HG03108 (cell line): ENCODE data around the gene TMEM94.
A peak's percentile ranks its signal among the peaks of the same experiment; 100 is the strongest.
"Not testable (repeated sequence)": the region's sequence is repeated elsewhere in the genome, so short reads cannot be mapped to it uniquely, and the experiment has no call there.

Experiments used
- ATAC-seq: cut with Tn5 transposase; IDR thresholded peaks from one replicate; pipeline ENCODE4 v1.9.1; 2021; ENCODE audit warnings: moderate library complexity; ENCODE audit not compliant: unreplicated experiment

Gene TMEM94

DNA sequence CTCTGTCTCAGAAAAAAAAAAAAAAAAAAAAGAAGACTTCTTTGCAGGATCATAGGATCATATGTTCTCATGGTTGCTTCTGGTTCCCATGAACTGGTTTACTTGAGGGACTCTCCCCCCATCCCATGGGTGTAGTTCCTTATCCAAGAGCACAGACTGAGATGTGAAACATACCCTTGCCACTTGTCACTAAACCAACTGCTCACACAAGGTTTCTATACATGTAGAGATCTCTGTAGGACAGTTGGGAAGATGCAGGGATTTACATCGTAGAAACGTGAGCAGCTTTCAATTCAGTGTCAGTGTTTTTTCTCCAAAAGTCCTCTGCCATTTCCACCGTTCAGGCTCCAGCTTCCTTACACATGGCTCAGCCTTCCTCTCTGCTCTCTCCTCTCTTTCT lies 11.1 kb upstream of the TMEM94 start:
- no peak for ATAC-seq

DNA sequence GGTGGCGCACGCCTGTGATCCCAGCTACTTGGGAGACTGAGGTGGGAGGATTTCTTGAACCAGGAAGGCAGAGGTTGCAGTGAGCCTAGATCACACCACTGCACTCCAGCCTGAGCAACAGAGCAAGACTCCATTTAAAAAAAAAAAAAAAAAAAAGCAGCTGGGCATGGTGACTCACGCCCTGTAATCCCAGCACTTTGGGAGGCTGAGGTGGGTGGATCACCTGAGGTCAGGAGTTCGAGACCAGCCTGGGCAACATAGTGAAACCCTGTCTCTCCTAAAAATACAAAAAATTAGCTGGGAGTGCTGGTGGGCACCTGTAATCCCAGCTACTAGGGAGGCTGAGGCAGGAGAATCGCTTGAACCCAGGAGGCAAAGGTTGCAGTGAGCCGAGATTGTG lies 10.5 kb upstream of the TMEM94 start:
- ATAC-seq = not testable (repeated sequence)

DNA sequence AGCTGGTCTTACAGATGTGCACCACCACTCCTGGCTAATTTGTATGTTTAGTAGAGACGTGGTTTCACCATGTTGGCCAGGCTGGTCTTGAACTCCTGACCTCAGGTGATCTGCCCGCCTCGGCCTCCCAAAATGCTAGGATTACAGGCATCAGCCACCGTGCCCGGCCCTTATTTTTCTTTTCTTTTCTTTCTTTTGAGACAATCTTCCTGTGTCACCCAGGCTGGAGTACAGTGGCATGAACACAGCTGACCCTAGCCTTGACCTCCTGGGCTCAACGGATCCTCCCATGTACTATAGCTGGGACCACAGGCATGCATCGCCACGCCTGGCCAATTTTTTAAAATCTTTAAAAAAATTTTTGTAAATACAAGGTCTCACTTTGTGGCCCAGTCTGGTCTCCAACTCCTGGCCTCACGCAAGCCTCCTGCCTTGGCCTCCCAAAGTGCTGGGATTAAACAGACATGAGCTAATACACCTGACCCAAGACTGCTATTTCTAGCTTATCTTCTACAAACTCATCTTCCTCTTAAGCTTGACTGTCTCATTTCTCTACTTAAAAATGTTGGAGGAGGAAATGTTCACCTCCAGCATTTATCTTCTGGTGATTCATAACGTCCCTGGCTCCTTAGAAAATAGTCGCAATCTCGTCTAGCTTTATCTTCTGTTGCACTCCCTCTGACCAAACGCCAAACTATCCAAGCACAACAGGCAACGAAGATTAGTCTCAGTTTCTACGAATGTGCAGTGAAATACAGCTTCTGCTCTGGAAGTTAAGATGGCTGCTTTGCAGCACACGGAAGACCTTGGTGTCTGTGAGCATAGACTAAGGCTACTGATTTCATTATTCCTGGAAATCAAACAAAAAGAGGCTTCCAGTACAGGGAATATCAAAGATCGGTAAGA lies 8.2 kb upstream of the TMEM94 start:
- no peak for ATAC-seq

DNA sequence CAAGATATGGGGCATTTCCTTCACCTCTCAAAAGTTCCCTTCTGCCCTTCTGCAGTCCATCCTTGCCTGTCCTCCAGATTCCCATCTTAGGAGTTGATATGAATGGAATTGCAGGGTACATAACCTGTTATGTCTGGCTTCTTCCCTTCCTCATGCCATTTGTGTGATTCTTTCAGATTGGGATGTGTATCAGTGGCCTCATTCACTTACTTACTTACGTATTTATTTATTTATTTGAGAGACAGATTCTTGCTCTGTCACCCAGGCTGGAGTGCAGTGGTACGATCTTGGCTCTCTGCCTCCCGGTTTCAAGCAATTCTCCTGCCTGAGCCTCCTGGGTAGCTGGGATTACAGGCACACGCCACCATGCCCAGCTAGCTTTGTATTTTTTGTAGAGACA lies 6.2 kb upstream of the TMEM94 start:
- ATAC-seq = no peak

DNA sequence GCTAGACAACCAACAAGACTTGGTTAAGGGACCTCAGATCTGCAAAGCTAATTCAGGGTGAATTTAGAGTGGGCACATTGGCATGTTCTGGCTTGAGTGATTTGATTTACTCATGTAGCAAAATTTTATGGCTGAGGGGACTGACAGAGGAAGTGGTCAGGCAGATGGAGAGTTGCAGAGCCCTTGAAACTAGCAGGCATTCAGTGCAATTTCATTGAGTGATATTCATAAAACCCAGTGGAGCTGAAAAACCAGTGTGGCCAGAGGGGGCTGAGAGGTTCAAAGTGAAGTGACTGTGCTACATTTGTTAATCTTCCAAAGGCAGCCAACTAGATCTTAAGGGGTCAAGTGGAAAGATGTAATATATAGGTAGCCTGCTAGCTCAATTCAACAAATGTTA lies 2.2 kb upstream of the TMEM94 start:
- no peak for ATAC-seq

DNA sequence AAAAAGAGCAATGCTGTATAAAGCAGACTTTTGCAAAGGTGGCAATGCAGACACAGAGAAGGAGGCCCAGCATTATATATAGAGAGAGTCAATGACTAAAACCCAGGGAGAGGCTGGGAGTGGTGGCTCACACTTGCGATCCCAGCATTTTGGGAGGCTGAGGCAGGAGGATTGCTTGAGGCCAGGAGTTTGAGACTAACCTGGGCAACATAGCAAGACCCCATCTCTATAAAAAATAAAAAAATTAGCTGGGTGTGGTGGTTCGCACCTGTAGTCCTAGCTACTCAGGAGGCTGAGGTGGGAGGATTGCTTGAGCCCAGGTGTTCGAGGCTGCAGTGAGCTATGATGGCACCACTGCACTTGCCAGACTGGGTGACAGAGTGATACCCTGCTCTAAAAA lies 1.8 kb upstream of the TMEM94 start:
- ATAC-seq = not testable (repeated sequence)

DNA sequence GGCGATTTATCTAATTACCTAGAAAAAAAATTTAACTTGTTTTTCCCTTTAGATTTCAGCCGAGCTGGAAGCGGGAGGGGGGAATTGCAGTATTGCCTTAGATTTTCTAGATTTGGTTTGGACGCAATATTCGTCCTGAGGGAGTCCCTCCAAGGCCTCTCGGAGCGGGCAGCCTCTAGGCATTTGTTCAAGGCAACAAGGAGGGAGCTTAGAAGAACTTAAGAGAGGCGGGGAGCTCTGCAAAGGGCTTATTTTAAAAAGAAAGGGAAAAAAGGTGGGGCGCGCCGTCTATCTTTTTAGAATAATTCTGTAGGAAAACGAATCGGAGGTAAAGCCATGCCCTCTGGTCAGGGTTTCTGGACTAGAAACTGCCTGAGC lies 407 bp upstream of the TMEM94 start:
- no peak for ATAC-seq

DNA sequence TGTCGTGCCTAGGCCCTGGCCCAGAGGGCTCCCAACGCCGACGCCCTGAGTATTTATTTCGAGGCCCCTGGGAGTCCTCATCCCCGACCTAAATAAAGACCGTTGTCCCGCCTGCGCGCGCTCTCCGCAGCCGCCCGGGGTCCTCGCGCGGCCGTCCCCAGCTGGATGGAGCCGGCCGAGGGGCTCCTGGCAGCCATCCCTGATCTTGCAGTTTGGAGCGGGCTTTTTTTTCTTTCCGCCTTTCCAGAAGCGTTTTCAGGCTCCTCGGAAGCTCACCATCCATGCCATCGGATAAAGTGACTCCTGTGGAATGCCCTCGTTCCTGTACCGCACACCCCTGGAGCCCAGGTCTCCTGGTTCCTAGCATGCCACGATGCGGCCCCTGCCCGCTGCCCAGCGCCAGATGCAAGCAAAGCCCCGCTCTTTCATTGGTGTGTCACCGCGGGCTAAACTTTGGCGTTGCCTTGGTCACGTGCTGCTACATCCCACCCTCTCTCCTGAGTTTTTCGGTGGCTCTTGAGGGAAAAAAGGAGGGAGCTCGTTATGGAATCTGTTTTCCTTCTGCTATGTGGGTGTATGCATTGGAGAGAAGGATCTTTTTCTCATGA lies 716 bp downstream of the TMEM94 start:
- no peak for ATAC-seq

DNA sequence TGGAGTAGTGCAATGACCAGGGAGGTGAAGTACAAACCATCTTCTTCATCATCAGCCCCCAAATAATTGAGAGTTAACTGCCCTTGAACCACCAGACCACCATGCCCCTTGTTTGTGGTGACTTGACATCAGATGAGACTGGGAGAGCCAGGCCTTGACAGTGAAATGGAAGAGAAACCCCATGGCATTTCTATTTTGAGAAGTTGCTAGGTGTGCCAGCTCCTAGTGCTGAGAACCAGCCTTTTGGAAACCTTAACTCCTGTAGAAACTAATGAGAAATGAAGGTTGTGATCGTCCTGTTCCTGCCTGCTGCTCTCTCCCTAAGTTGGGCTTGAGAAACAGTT lies 2.8 kb downstream of the TMEM94 start:
- no peak for ATAC-seq

DNA sequence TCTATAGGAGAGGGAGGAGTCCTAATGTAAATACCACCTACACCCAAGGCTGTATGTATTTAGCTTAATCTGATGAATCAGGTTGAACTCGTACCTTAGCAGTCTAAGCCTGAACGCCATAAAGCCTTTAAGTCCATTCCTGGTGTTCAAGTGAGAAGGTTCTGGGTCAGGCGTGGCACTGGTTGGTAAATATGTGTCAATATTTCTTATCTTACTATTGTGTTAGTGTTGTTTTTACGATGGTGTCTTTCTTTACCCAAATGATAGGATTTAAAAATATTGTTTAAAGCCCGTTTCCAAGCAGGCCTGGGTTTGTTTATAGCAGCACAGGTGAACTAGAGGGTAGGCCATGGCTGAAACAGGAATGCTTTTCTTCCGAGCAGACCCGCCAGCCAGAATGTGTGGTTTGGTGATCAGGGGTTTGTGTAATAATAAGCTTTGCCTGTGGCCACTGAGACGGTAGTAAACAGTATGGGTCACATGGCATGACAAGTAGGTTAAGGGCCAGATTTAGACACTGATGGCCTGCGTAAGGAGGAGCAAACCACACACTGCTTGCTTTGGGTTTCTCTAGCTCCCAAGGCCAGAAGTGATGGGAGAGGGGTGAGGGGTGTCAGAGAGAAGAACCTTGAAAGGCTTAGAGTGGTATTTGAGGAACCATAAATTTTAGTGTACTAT lies 3.3 kb downstream of the TMEM94 start:
- peak; percentile 33 for ATAC-seq

DNA sequence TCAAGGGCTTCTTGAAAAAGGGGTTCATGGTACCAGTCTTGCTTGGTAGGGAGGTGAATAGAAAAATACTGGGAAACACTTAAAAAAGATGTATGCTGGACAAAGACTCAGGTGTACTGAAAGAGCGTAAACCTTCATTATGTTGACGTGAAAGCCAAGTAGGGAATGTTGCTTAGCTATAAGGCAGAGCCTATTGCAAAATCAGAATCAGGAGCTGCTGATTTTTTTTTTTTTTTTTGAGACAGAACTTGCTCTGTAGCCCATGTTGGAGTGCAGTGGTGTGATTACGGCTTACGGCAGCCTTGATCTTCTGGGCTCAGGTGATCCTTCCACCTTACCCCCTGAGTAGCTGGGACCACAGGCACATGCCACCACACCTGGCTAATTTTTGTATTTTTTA lies 3.9 kb downstream of the TMEM94 start:
- ATAC-seq = no peak

DNA sequence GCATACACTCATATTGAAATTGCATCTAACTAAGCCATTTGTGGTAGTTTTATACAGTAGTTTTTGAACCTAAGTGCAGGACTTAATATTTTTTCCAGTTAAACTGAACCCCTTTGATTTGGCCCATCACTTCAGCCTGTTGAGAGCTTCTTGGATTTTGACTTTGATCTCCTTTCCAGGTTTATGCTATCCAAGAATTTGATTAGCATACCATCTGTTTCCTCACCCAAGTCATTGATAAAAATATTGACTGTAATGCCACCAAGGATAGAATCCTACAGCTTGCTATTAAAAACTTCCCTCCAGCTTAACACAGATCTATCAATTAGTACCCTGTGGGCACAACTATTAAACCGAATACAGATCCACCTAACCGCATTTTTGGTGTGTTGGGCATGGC lies 7.2 kb downstream of the TMEM94 start:
- ATAC-seq = no peak

DNA sequence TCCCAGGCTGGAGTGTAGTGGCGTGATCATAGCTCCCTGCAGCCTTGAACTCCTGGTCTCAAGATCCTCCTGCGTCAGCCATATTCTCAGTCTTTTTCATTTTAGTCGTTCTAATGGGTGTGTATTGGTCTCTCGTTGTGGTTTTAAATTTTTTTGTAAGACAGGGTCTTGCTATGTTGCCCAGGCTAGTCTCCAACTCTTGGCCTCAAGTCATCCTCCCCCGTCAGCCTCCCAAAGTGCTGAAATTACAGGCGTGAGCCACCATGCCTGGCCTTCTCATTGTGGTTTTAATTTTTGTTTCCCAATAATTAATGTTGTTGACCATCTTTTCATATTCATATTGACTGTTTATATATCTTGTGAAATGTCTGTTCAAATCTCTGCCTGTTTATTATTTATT lies 8.6 kb downstream of the TMEM94 start:
- ATAC-seq = no peak

DNA sequence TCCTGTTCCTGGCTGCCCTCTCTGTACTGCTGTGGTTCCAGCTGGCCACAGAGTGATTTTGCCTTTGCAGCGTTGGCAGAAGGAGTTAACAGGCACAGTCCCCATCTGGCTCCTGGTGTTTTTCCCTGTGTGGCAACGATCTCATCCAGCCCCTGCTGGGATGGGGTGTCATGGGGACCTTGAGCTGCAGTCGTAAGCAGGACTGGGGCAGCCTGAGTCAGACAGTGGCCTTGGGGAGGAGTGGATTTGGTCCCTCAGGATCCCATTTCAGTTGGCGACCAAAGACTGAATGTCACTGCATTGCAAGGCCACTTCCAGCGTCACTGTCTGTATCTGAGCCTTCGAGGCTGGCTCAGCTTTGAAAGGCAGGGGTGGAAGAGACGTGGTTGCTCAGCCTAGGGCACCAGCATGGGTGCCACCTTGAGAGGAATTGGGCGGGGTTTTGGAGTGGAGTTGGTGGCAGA lies 11.9 kb downstream of the TMEM94 start:
- ATAC-seq = no peak

DNA sequence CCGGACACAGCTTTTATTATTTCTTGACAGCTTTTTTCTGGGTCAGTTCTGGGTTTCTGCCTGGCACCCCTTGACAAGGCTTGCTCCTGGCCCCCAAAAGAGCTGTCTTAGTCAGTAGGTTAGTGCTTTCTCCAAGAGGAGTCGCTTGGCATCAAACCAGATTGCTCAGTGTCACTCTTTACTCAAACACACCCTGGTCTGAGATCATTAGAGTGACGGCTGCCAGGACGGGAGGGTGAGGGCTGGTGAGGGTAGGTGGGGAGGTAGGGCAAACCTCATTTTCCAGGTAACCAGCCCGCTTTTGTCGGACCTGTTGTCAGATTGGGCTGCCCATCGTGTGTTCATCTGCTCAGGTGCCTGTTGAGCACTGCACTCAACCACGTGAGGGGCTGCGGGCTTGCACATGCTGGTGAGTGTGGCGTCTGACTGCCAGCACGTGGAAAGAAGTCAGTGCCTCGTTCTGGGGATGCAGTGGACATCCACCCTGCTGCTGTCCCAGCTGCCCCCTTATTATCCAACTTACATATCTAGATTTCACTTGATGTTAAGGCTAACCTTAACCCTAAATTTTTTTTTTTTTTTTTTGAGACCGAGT lies 12.4 kb downstream of the TMEM94 start:
- ATAC-seq = no peak

DNA sequence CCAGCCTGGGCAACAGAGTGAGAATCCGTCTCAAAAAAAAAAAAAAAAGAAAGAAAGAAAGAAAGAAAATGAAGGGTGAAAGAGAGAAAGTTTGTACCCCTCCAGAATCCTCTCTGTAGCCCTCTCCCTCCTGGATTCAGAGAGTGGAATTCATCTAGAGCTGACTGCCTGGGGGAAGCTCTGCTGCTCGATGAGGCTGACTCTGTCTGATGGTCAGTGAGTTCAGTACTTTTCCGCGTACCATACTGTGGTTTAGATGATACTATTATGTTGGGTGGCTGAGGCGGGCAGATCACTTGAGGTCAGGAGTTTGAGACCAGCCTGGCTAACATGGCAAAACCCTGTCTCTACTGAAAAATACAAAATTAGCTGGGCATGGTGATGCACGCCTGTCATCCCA lies 14.8 kb downstream of the TMEM94 start:
- ATAC-seq = no peak

DNA sequence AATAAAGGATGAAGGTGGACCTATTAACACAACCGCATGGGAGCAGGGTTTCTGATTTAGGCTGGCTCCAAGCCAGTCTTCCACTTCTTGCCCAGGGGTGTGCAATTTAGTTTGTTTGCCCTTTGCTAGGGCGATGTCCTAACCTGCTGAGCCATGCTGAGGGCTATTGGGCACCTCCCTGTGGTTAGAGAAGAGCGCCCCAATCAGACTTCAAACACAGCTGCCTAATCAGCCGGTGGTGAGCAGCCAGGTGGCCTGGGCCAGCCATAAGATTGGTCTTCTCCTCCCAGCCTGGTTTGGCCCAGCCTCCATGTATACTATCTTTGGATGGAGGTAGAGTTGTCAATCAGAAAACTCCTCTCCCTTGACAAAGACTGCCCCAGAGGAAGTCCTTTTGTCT lies 15.7 kb downstream of the TMEM94 start:
- ATAC-seq = no peak

DNA sequence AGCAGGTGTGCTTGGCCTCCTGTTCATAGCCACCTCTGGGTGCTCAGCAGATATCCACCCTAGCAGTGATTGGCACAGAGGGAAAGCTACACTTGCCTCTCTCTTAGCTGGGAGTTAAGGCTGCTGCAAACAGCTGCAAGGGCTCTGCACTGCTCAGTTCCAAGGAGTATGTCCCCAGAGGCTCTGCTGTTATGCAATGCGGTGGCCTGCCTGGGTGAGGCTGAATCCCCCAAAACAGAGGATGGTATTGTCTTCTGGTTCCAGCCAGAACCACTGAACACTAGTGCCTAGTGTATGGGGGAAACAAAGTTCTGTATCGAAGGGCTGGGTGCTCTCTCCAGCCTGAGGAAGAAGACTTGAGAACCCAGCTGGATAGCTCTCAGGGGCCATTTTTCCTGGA lies 16.8 kb downstream of the TMEM94 start:
- ATAC-seq = no peak

DNA sequence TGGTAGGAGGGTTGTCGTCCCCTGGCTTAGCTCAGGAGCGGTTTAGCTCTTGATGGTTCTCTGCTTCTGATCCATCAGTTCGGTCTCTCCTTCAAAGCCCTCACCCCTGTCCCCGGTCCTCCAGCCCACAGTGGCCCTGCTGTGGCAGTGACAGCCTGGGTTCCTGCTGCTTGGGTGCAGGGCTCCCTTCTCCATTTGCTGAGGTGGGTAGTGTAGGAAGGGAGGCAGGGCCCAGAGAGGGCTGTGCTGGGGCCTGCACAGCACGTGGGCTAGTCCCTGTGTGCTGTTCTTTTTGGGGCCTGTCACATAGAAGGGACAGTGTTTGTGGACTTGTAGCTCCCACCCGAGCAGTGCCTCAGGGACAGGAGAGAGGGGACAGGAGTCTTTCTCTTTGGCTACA lies 18.3 kb downstream of the TMEM94 start:
- no peak for ATAC-seq

DNA sequence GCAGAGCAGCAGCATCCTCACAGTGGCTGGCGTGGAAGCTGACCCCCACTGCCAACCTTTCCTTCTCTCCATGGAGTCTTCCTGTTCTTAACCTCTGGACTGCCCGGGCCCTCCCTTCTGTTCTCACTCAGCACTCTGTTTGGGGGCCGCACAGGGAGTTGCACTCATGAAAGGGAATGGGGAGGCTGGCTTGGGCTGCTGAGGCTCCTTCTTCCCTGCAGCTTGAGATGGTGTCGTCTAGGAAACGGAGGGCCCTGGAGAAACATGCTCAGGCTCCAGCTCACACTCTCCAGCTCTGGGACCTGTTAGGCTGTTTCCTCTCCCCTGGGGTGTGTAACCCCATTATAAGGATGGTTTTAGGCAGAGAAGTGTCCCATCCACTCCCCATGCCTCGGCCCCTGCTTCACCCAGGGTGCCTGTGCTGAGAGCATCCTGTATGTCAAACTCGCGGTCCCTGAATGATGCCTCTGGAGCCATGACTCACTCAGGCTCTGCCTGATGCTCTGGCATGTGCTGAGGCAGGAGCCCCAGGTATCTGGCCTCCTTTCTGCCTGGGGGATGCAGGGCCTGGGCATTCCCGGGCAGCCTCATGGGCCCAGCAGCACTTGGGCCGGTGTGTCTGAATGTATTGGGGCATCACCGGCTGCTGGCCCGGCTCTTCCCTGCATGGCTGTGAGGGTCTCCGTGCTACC lies 18.9 kb downstream of the TMEM94 start:
- ATAC-seq = no peak

DNA sequence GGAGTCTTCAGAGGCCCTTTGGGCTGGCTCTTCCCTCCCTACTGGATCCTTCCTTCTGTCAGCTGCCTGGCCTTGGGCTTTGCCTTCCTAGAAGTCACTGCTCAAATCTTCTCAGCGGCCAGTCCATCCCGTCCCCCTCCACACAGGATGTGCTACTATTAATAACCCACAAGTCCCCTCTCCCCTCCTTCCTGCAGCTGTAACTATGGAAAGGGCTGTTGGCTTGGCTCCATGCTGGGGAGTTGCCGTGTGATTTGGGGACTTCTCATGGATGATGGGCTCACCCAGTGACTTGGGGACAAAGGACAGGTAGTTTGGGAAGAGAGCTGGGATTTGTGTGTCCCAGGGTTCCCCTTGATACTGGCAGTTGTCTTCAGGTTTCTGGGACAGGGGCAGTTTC lies 19.4 kb downstream of the TMEM94 start:
- ATAC-seq = no peak
